K562 (cell line): ENCODE results near the gene ARHGAP33. TPM values are rescaled to one million over a fixed set of nuclear protein-coding genes. Genes with fewer than 3 reads are reported as not detected.

ENCODE experiments used
- CBFB ChIP-seq: sonication (generic); formaldehyde crosslinking; IDR thresholded peaks from 2 replicates; pipeline ENCODE4 v1.4.0; 2020; ENCODE audit warnings: mild to moderate bottlenecking, missing genetic modification reagents
- EP400 ChIP-seq: fragments of 450-650 bp; IDR thresholded peaks from 2 replicates; pipeline ENCODE4 v1.6.1; 2017; ENCODE audit warnings: antibody characterized with exemption, mild to moderate bottlenecking, moderate library complexity
- KLF6 ChIP-seq: fragments of 250-450 bp; sonication (Bioruptor Pico); IDR thresholded peaks from 2 replicates; pipeline ENCODE4 v1.4.0; 2020; ENCODE audit warnings: mild to moderate bottlenecking, moderate library complexity, borderline replicate concordance
- L3MBTL2 ChIP-seq: fragments of 450-650 bp; IDR thresholded peaks from 2 replicates; pipeline ENCODE4 v1.6.1; 2016; ENCODE audit warnings: mild to moderate bottlenecking, moderate library complexity
- NFRKB ChIP-seq: fragments of 450-650 bp; IDR thresholded peaks from 2 replicates; pipeline ENCODE4 v1.6.1; 2016; ENCODE audit warnings: low read depth
- POLR2G ChIP-seq: fragments of 200-400 bp; formaldehyde crosslinking; IDR thresholded peaks from 2 replicates; pipeline ENCODE4 v1.6.1; 2017; ENCODE audit warnings: low read depth, mild to moderate bottlenecking, antibody characterized with exemption, low read length, moderate library complexity
- PTBP1 ChIP-seq: fragments of 200-400 bp; formaldehyde crosslinking; IDR thresholded peaks from 2 replicates; pipeline ENCODE4 v1.6.1; 2017; ENCODE audit warnings: low read depth, low read length
- TARDBP ChIP-seq: fragments of 450-650 bp; IDR thresholded peaks from 2 replicates; pipeline ENCODE4 v1.6.1; 2016
- TCFL5 ChIP-seq: fragments of 250-450 bp; sonication (Bioruptor Pico); conservative IDR thresholded peaks from 2 replicates; pipeline ENCODE4 v1.6.1; 2021; ENCODE audit warnings: mild to moderate bottlenecking, moderate library complexity, matching md5 sums
- TSC22D4 ChIP-seq: fragments of 450-650 bp; IDR thresholded peaks from 2 replicates; pipeline ENCODE4 v1.6.1; 2016; ENCODE audit warnings: missing genetic modification characterization, missing biosample characterization, control low read depth
- polyA plus RNA-seq, 8 experiments: library from polyadenylated mRNA; depleted of rRNA in 4 of 8; stranded (reverse) in 5 of 8; unstranded in 3 of 8; fragments of >200 nt; fragmentation: Nextera tagmentation in 2 of 8; fragmentation: Illumina TruSeq in 1 of 8; extraction: Ambion mirVana in 2 of 8; extraction: Trizol in 1 of 8; gene quantifications; 2 replicates each; pipeline versions ENCODE4 v1.2.1 to v1.2.3, GENCODE V29; 2011 to 2014; ENCODE audit warnings: inconsistent platforms in 1 of 8, missing spikeins in 1 of 8
- total RNA-seq, 7 experiments: library from RNA; depleted of rRNA in 6 of 7; stranded (reverse); fragments of >200 nt in 6 of 7; fragmentation: Illumina TruSeq in 2 of 7; extraction: Trizol in 2 of 7; gene quantifications; 2 replicates each; pipeline versions ENCODE4 v1.2.1 to v1.2.3, GENCODE V29; 2011 to 2021; ENCODE audit warnings: low replicate concordance in 1 of 7
- TF ChIP-seq, protein P1 (sequence below): fragments of 250-450 bp; sonication (Bioruptor Pico); IDR thresholded peaks from 2 replicates; pipeline ENCODE4 v1.8.0; 2022; ENCODE audit warnings: inconsistent platforms, mild to moderate bottlenecking, moderate library complexity, borderline replicate concordance
- TF ChIP-seq, protein P2 (sequence below): fragments of 200-800 bp; sonication (Bioruptor generic); IDR thresholded peaks from 2 replicates; pipeline ENCODE4 v1.6.1; 2017; ENCODE audit warnings: missing genetic modification characterization, missing compliant biosample characterization
- TF ChIP-seq, protein P3 (sequence below): fragments of 250-450 bp; sonication (Bioruptor Pico); IDR thresholded peaks from 2 replicates; pipeline ENCODE4 v1.4.0; 2020
- TF ChIP-seq, protein P4 (sequence below): fragments of 450-650 bp; IDR thresholded peaks from 2 replicates; pipeline ENCODE4 v1.6.1; 2016; ENCODE audit warnings: borderline replicate concordance
- TF ChIP-seq, protein P5 (sequence below), 3 experiments: IDR thresholded peaks in 2 of 3; conservative IDR thresholded peaks in 1 of 3; 2 replicates each; pipeline ENCODE4 v1.5.1; 2011 to 2012; ENCODE audit warnings: low read length in 3 of 3, mild to moderate bottlenecking in 3 of 3, control low read depth in 2 of 3, improper control_type of control experiment in 1 of 3, inconsistent platforms in 1 of 3, low read depth in 1 of 3, mixed read lengths in 1 of 3, moderate library complexity in 1 of 3; ENCODE audit not compliant: insufficient read depth in 2 of 3

Gene ARHGAP33
- total and polyA plus RNA-seq, 9 of the 15 experiments (the other 6 are each of a cell fraction or from before 2014, with no cell fraction given) = 0.06 to 26.6 (median 1.6) TPM; not detected in 1

DNA sequence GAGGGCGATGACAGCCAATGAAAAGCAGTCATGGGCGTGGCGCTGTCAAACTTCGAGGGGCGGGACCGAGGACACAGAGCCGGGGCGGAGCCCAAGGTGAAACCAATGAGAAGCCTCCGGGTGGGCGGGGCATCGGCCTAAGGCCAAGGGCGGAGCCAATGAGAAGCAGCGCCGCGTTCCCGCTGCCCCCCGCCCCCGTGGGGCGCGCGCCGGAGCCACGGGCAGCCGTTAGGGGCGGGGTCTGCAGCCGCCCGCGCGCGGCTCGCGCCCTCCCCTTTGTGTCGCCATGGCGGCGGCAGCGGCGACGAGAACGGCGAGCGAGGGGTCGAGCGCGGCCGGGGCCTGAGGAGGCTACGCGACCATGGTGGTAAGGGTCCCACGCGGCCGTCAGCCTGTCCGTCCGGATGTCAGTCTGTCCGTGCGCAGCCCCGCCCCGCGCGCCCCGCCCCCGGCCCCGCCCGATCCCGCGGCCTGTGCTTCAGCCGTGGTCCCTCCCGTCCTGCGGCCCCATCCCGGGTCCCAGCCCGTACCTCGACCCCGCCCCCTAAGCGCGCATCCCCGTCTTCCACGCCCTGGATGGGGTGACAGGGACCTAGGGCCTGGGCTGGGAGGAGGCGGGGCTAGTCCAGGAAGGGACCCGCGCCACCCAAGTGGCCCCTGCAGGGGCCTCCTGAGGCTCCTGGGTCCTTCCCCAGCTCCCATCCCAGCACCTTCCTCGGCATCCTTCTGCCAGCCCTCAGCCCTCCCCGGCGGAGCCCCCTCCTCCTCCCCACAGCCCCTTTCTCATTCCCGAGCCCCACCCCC lies at the start of gene ARHGAP33 (continued):
- TF ChIP-seq, protein P1, sequence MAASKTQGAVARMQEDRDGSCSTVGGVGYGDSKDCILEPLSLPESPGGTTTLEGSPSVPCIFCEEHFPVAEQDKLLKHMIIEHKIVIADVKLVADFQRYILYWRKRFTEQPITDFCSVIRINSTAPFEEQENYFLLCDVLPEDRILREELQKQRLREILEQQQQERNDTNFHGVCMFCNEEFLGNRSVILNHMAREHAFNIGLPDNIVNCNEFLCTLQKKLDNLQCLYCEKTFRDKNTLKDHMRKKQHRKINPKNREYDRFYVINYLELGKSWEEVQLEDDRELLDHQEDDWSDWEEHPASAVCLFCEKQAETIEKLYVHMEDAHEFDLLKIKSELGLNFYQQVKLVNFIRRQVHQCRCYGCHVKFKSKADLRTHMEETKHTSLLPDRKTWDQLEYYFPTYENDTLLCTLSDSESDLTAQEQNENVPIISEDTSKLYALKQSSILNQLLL = no peak
- TF ChIP-seq, protein P2, sequence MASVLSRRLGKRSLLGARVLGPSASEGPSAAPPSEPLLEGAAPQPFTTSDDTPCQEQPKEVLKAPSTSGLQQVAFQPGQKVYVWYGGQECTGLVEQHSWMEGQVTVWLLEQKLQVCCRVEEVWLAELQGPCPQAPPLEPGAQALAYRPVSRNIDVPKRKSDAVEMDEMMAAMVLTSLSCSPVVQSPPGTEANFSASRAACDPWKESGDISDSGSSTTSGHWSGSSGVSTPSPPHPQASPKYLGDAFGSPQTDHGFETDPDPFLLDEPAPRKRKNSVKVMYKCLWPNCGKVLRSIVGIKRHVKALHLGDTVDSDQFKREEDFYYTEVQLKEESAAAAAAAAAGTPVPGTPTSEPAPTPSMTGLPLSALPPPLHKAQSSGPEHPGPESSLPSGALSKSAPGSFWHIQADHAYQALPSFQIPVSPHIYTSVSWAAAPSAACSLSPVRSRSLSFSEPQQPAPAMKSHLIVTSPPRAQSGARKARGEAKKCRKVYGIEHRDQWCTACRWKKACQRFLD (CRISPR knock-in tag) = no peak
- TF ChIP-seq L3MBTL2 = no peak; the same call in 1 of the 2 replicates
- TF ChIP-seq POLR2G = peak; percentile 86
- TF ChIP-seq PTBP1 = no peak
- no peak for TF ChIP-seq TCFL5 (CRISPR knock-in tag)
- TF ChIP-seq, protein P3, sequence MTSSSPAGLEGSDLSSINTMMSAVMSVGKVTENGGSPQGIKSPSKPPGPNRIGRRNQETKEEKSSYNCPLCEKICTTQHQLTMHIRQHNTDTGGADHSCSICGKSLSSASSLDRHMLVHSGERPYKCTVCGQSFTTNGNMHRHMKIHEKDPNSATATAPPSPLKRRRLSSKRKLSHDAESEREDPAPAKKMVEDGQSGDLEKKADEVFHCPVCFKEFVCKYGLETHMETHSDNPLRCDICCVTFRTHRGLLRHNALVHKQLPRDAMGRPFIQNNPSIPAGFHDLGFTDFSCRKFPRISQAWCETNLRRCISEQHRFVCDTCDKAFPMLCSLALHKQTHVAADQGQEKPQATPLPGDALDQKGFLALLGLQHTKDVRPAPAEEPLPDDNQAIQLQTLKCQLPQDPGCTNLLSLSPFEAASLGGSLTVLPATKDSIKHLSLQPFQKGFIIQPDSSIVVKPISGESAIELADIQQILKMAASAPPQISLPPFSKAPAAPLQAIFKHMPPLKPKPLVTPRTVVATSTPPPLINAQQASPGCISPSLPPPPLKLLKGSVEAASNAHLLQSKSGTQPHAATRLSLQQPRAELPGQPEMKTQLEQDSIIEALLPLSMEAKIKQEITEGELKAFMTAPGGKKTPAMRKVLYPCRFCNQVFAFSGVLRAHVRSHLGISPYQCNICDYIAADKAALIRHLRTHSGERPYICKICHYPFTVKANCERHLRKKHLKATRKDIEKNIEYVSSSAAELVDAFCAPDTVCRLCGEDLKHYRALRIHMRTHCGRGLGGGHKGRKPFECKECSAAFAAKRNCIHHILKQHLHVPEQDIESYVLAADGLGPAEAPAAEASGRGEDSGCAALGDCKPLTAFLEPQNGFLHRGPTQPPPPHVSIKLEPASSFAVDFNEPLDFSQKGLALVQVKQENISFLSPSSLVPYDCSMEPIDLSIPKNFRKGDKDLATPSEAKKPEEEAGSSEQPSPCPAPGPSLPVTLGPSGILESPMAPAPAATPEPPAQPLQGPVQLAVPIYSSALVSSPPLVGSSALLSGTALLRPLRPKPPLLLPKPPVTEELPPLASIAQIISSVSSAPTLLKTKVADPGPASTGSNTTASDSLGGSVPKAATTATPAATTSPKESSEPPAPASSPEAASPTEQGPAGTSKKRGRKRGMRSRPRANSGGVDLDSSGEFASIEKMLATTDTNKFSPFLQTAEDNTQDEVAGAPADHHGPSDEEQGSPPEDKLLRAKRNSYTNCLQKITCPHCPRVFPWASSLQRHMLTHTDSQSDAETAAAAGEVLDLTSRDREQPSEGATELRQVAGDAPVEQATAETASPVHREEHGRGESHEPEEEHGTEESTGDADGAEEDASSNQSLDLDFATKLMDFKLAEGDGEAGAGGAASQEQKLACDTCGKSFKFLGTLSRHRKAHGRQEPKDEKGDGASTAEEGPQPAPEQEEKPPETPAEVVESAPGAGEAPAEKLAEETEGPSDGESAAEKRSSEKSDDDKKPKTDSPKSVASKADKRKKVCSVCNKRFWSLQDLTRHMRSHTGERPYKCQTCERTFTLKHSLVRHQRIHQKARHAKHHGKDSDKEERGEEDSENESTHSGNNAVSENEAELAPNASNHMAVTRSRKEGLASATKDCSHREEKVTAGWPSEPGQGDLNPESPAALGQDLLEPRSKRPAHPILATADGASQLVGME (CRISPR knock-in tag) = no peak
- TF ChIP-seq KLF6 (CRISPR knock-in tag) = no peak
- TF ChIP-seq NFRKB = no peak
- TF ChIP-seq, protein P4, sequence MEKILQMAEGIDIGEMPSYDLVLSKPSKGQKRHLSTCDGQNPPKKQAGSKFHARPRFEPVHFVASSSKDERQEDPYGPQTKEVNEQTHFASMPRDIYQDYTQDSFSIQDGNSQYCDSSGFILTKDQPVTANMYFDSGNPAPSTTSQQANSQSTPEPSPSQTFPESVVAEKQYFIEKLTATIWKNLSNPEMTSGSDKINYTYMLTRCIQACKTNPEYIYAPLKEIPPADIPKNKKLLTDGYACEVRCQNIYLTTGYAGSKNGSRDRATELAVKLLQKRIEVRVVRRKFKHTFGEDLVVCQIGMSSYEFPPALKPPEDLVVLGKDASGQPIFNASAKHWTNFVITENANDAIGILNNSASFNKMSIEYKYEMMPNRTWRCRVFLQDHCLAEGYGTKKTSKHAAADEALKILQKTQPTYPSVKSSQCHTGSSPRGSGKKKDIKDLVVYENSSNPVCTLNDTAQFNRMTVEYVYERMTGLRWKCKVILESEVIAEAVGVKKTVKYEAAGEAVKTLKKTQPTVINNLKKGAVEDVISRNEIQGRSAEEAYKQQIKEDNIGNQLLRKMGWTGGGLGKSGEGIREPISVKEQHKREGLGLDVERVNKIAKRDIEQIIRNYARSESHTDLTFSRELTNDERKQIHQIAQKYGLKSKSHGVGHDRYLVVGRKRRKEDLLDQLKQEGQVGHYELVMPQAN = no peak
- TF ChIP-seq TARDBP = no peak
- TF ChIP-seq, protein P5, sequence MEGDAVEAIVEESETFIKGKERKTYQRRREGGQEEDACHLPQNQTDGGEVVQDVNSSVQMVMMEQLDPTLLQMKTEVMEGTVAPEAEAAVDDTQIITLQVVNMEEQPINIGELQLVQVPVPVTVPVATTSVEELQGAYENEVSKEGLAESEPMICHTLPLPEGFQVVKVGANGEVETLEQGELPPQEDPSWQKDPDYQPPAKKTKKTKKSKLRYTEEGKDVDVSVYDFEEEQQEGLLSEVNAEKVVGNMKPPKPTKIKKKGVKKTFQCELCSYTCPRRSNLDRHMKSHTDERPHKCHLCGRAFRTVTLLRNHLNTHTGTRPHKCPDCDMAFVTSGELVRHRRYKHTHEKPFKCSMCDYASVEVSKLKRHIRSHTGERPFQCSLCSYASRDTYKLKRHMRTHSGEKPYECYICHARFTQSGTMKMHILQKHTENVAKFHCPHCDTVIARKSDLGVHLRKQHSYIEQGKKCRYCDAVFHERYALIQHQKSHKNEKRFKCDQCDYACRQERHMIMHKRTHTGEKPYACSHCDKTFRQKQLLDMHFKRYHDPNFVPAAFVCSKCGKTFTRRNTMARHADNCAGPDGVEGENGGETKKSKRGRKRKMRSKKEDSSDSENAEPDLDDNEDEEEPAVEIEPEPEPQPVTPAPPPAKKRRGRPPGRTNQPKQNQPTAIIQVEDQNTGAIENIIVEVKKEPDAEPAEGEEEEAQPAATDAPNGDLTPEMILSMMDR (IDR thresholded peaks at IDR 0.05 in 2 of 3, conservative IDR thresholded peaks at IDR 0.05 in 1 of 3; ENCODE audit: insufficient read depth in 2 of 3, low read depth in 1 of 3, low read length in 3 of 3) = no peak
- no peak for TF ChIP-seq TSC22D4
- TF ChIP-seq CBFB (CRISPR knock-in tag) = no peak
- no peak for TF ChIP-seq EP400
